SK-N-SH treated with all-trans-retinoic acid at 6 μM for 48 hours (cell line): ENCODE measurements around the gene BIK.

Experiments
- ATAC-seq: fragments of 200-7000 bp; cut with Tn5 transposase; 3 replicates; pipeline ENCODE4 v1.9.1; 2020; ENCODE audit warnings: mild to moderate bottlenecking, moderate library complexity
- ARNTL ChIP-seq: fragments of 450-650 bp; formaldehyde crosslinking; IDR thresholded peaks from 2 replicates; pipeline ENCODE4 v1.5.0; 2020; ENCODE audit warnings: low read depth, mild to moderate bottlenecking, moderate library complexity, borderline replicate concordance
- BACH2 ChIP-seq: fragments of 250-450 bp; sonication (Bioruptor Pico); IDR thresholded peaks from 2 replicates; pipeline ENCODE4 v1.9.0; 2021; ENCODE audit warnings: mild to moderate bottlenecking, borderline replicate concordance
- CREB5 ChIP-seq: fragments of 250-450 bp; sonication (Bioruptor Pico); IDR thresholded peaks from 2 replicates; pipeline ENCODE4 v1.5.1; 2020; ENCODE audit warnings: low read depth, mild to moderate bottlenecking, moderate library complexity
- CSDC2 ChIP-seq: fragments of 250-450 bp; sonication (Bioruptor Pico); IDR thresholded peaks from 2 replicates; pipeline ENCODE4 v1.5.0; 2020; ENCODE audit warnings: mild to moderate bottlenecking, moderate library complexity
- CSRNP3 ChIP-seq: fragments of 250-450 bp; sonication (Bioruptor Pico); IDR thresholded peaks from 2 replicates; pipeline ENCODE4 v1.5.1; 2021; ENCODE audit warnings: mild to moderate bottlenecking, moderate library complexity
- ESRRG ChIP-seq: fragments of 250-450 bp; sonication (Bioruptor Pico); IDR thresholded peaks from 2 replicates; pipeline ENCODE4 v1.6.1; 2021; ENCODE audit warnings: mild to moderate bottlenecking
- GLIS3 ChIP-seq: fragments of 250-450 bp; sonication (Bioruptor Pico); IDR thresholded peaks from 2 replicates; pipeline ENCODE4 v1.5.0; 2020; ENCODE audit warnings: mild to moderate bottlenecking, moderate library complexity
- OSR1 ChIP-seq: fragments of 250-450 bp; sonication (Bioruptor Pico); IDR thresholded peaks from 2 replicates; pipeline ENCODE4 v1.8.0; 2022; ENCODE audit warnings: moderate library complexity, mild to moderate bottlenecking, inconsistent platforms
- PATZ1 ChIP-seq: fragments of 250-450 bp; sonication (Bioruptor Pico); IDR thresholded peaks from 2 replicates; pipeline ENCODE4 v1.8.0; 2020; ENCODE audit warnings: mild to moderate bottlenecking, moderate library complexity, borderline replicate concordance
- PPARA ChIP-seq: fragments of 250-450 bp; sonication (Bioruptor Pico); IDR thresholded peaks from 2 replicates; pipeline ENCODE4 v1.5.0; 2020; ENCODE audit warnings: mild to moderate bottlenecking, borderline replicate concordance
- RARB ChIP-seq: fragments of 250-450 bp; sonication (Bioruptor Pico); IDR thresholded peaks from 2 replicates; pipeline ENCODE4 v1.8.0; 2021; ENCODE audit warnings: mild to moderate bottlenecking, moderate library complexity
- SNAI2 ChIP-seq: fragments of 250-450 bp; sonication (Bioruptor Pico); IDR thresholded peaks from 2 replicates; pipeline ENCODE4 v1.5.0; 2020; ENCODE audit warnings: mild to moderate bottlenecking, moderate library complexity
- TCF4 ChIP-seq: fragments of 250-450 bp; sonication (Bioruptor Pico); IDR thresholded peaks from 2 replicates; pipeline ENCODE4 v1.8.0; 2021; ENCODE audit warnings: mild to moderate bottlenecking, moderate library complexity, borderline replicate concordance
- TSHZ2 ChIP-seq: fragments of 250-450 bp; sonication (Bioruptor Pico); IDR thresholded peaks from 2 replicates; pipeline ENCODE4 v1.5.0; 2020; ENCODE audit warnings: mild to moderate bottlenecking, moderate library complexity
- ZC3H10 ChIP-seq: fragments of 250-450 bp; sonication (Bioruptor Pico); IDR thresholded peaks from 2 replicates; pipeline ENCODE4 v1.5.1; 2021; ENCODE audit warnings: mild to moderate bottlenecking, moderate library complexity
- ZFP3 ChIP-seq: fragments of 250-450 bp; sonication (Bioruptor Pico); IDR thresholded peaks from 2 replicates; pipeline ENCODE4 v1.5.0; 2020; ENCODE audit warnings: mild to moderate bottlenecking, moderate library complexity
- ZNF70 ChIP-seq: fragments of 450-650 bp; formaldehyde crosslinking; IDR thresholded peaks from 2 replicates; pipeline ENCODE4 v1.5.0; 2020; ENCODE audit warnings: mild to moderate bottlenecking, moderate library complexity
- ZNF8 ChIP-seq: fragments of 450-650 bp; formaldehyde crosslinking; IDR thresholded peaks from 2 replicates; pipeline ENCODE4 v1.5.0; 2020; ENCODE audit warnings: mild to moderate bottlenecking, moderate library complexity
- TF ChIP-seq, protein P1 (sequence below): fragments of 250-450 bp; sonication (Bioruptor Pico); IDR thresholded peaks from 2 replicates; pipeline ENCODE4 v1.8.0; 2021; ENCODE audit warnings: low read depth, mild to moderate bottlenecking, moderate library complexity, borderline replicate concordance

BIK gene

DNA sequence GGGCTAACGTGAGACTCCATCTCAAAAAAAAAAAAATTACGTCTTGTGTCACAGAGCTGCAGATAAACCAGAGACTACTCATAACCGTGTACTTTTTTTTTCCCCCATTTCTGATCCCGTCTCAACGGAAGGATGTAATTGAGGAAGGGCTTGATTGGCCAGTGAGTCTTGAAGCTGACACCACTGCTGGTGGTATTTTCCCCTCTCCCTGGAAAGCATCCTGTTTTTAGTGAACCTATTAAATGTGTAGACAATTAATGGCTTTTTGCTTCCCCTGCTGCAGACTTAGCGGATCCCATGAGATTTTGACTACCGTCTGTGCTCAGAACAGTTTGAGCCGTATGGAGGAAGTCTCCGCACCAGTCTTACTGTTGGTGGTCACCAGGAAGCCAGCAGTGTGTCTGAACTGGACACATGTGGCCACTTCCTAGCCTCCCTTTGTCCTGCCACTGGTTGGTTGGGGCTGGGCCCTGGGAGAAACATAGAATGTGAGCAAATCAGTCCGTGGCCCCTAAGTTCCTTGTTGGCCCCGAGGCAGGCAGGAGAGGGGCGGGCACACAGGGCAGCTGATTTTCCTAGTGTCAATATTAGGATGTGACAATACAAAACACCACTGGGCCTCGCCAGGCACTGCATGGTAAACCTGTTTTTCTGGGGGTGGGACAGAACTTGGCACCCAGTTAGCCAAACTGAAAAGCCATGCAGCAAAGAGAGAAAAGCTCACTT, 3.1 kb downstream of the BIK start (continued):
- TF ChIP-seq PPARA (CRISPR knock-in tag): no peak
- no peak for TF ChIP-seq ZNF70 (CRISPR knock-in tag)
- TF ChIP-seq RARB (CRISPR knock-in tag): no peak

DNA sequence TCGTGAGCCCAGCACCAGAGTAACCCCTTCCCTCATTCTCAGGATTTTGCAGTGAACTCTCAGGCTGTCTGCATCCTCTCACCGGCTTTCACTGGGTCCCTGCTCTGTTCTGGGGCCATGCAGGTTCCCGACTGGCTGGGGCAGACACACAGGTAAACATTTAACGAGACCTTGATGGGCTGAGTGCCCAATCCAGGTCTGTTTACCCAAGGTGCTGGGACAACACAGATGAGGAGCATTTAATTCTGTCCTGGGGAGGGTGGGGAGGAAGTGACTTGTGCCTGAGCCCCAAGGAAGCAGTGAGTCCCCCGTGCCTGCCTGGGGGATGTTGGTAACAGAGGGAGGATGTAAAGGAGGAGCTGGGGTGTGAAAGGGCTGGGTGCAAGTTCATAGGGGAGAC, 4.4 kb downstream of the BIK start:
- ATAC-seq: no peak
- no peak for TF ChIP-seq ESRRG
- TF ChIP-seq CSRNP3 (CRISPR knock-in tag): no peak
- no peak for TF ChIP-seq PATZ1 (CRISPR knock-in tag)
- TF ChIP-seq TCF4 (CRISPR knock-in tag): no peak
- TF ChIP-seq, protein P1, sequence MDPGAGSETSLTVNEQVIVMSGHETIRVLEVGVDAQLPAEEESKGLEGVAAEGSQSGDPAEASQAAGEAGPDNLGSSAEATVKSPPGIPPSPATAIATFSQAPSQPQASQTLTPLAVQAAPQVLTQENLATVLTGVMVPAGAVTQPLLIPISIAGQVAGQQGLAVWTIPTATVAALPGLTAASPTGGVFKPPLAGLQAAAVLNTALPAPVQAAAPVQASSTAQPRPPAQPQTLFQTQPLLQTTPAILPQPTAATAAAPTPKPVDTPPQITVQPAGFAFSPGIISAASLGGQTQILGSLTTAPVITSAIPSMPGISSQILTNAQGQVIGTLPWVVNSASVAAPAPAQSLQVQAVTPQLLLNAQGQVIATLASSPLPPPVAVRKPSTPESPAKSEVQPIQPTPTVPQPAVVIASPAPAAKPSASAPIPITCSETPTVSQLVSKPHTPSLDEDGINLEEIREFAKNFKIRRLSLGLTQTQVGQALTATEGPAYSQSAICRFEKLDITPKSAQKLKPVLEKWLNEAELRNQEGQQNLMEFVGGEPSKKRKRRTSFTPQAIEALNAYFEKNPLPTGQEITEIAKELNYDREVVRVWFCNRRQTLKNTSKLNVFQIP (CRISPR knock-in tag): no peak
- TF ChIP-seq SNAI2 (CRISPR knock-in tag): no peak
- no peak for TF ChIP-seq ZC3H10 (CRISPR knock-in tag)
- TF ChIP-seq, all 23 proteins: peak for 0

- TF ChIP-seq PATZ1 (CRISPR knock-in tag): no peak
- TF ChIP-seq ZC3H10 (CRISPR knock-in tag): no peak
- TF ChIP-seq ZNF8 (CRISPR knock-in tag): no peak
- no peak for TF ChIP-seq CSDC2 (CRISPR knock-in tag)
- no peak for TF ChIP-seq BACH2 (CRISPR knock-in tag)
- TF ChIP-seq CREB5 (CRISPR knock-in tag): no peak
- TF ChIP-seq ZFP3: no peak
- no peak for TF ChIP-seq TCF4 (CRISPR knock-in tag)
- TF ChIP-seq PPARA (CRISPR knock-in tag): no peak
- TF ChIP-seq SNAI2 (CRISPR knock-in tag): no peak
- TF ChIP-seq ARNTL: no peak
- TF ChIP-seq OSR1 (CRISPR knock-in tag): no peak
- TF ChIP-seq ESRRG: no peak
- no peak for TF ChIP-seq TSHZ2 (CRISPR knock-in tag)
- no peak for TF ChIP-seq GLIS3
- TF ChIP-seq, all 23 proteins: peak for 0
- no peak for ATAC-seq
These were observed 6.4 kb downstream of the BIK start for GRCh38 chr22:43116932-43117331.
